Neural progenitor cell (in vitro differentiated cells): Measurements from ENCODE around the gene DYNLT5. TPM values are rescaled to one million over a fixed set of nuclear protein-coding genes. Genes with fewer than 3 reads are reported as not detected.

Experiments used
- DNase-seq: peaks from one replicate; pipeline ENCODE4 v3.0.0-alpha.2; 2016; ENCODE audit warnings: low spot score
- H2AFZ ChIP-seq: fragments of 200-600 bp; sonication (generic); replicated peaks from 2 replicates; pipeline ENCODE4 v1.6.1; 2016; ENCODE audit warnings: antibody characterized with exemption
- H3F3A ChIP-seq: fragments of 200-600 bp; sonication (generic); 2 replicates; pipeline ENCODE4 v1.6.1; 2016; ENCODE audit warnings: antibody characterized with exemption, low read depth
- H3K27ac ChIP-seq: fragments of 200-600 bp; sonication (generic); 2 replicates; pipeline ENCODE4 v1.5.1; 2016; ENCODE audit warnings: mild to moderate bottlenecking
- H3K27me3 ChIP-seq: fragments of 200-600 bp; sonication (generic); 2 replicates; pipeline ENCODE4 v1.6.1; 2016; ENCODE audit warnings: mild to moderate bottlenecking, moderate library complexity
- H3K36me3 ChIP-seq: fragments of 200-600 bp; sonication (generic); 2 replicates; pipeline ENCODE4 v1.5.1; 2016
- H3K4me1 ChIP-seq: fragments of 200-600 bp; sonication (generic); 2 replicates; pipeline ENCODE4 v1.6.1; 2016; ENCODE audit warnings: mixed run types
- H3K4me2 ChIP-seq: fragments of 200-600 bp; sonication (generic); 2 replicates; pipeline ENCODE4 v1.6.1; 2016
- H3K4me3 ChIP-seq: fragments of 200-600 bp; sonication (generic); 2 replicates; pipeline ENCODE4 v1.5.1; 2016
- H3K79me2 ChIP-seq: fragments of 200-600 bp; sonication (generic); 2 replicates; pipeline ENCODE4 v1.6.1; 2016; ENCODE audit warnings: low read depth
- H3K9ac ChIP-seq: fragments of 200-600 bp; sonication (generic); 2 replicates; pipeline ENCODE4 v1.6.1; 2016
- H3K9me3 ChIP-seq: fragments of 200-600 bp; sonication (generic); 2 replicates; pipeline ENCODE4 v1.5.1; 2016; ENCODE audit warnings: low read depth
- H4K20me1 ChIP-seq: fragments of 200-600 bp; sonication (generic); 2 replicates; pipeline ENCODE4 v1.6.1; 2016; ENCODE audit warnings: low read depth
- H3K27ac Mint-ChIP-seq: 3 replicates; pipeline ENCODE4 v1.8.0; 2021; ENCODE audit warnings: mixed read lengths
- H3K27me3 Mint-ChIP-seq: 2 replicates; pipeline ENCODE4 v1.8.0; 2022; ENCODE audit warnings: low read depth, mild to moderate bottlenecking, inconsistent platforms, moderate library complexity, mixed read lengths; ENCODE audit not compliant: insufficient read depth
- H3K36me3 Mint-ChIP-seq: 3 replicates; pipeline ENCODE4 v1.8.0; 2021; ENCODE audit warnings: mixed read lengths
- H3K4me1 Mint-ChIP-seq: 3 replicates; pipeline ENCODE4 v1.8.0; 2021; ENCODE audit warnings: mixed read lengths
- H3K4me3 Mint-ChIP-seq: 3 replicates; pipeline ENCODE4 v1.8.0; 2021; ENCODE audit warnings: mild to moderate bottlenecking, moderate library complexity, mixed read lengths
- H3K9me3 Mint-ChIP-seq: 3 replicates; pipeline ENCODE4 v1.8.0; 2020; ENCODE audit warnings: mixed read lengths
- CTCF ChIP-seq: fragments of 200-600 bp; sonication (generic); IDR thresholded peaks from 2 replicates; pipeline ENCODE4 v1.5.1; 2017; ENCODE audit warnings: antibody characterized with exemption, mild to moderate bottlenecking
- EZH2 ChIP-seq: fragments of 200-600 bp; sonication (generic); IDR thresholded peaks from 2 replicates; pipeline ENCODE4 v1.6.1; 2017; ENCODE audit warnings: antibody characterized with exemption, mild to moderate bottlenecking, moderate library complexity
- EZH2phosphoT487 ChIP-seq: fragments of 200-600 bp; sonication (generic); IDR thresholded peaks from 2 replicates; pipeline ENCODE4 v1.6.1; 2017; ENCODE audit warnings: antibody characterized with exemption
- total RNA-seq: library from RNA; depleted of rRNA; stranded (reverse); fragments of >200 nt; gene quantifications from 2 replicates; pipeline ENCODE4 v1.2.3, GENCODE V29; 2015; ENCODE audit warnings: low replicate concordance

DYNLT5 gene
- total RNA-seq, 1 donor from 2014 or later, result 0.22 TPM

- Histone ChIP-seq H3K9ac (no peak overlapping the region), H3K27ac (no peak overlapping the region), H3F3A (no peaks in the 10 kb centered on the region), H3K36me3 (peaks cover 6% of the 10 kb centered on the region), H3K4me3 (no peak overlapping the region), H4K20me1 (no peaks in the 10 kb centered on the region), H3K79me2 (no peaks in the 10 kb centered on the region), H3K4me2 (no peak overlapping the region), H3K27me3 (no peaks in the 10 kb centered on the region), H3K4me1 (no peaks in the 10 kb centered on the region), H3K9me3 (no peaks in the 10 kb centered on the region), H2AFZ (no peak overlapping the region)
- Mint-ChIP-seq H3K27ac (no peak overlapping the region), H3K36me3 (peaks cover 5% of the 10 kb centered on the region), H3K9me3 (peaks cover 2% of the 10 kb centered on the region), H3K4me1 (no peaks in the 10 kb centered on the region), H3K4me3 (no peak overlapping the region), H3K27me3 (peaks cover 2% of the 10 kb centered on the region)
- no peak for TF ChIP-seq CTCF
- no peak for TF ChIP-seq EZH2phosphoT487
- TF ChIP-seq EZH2, result no peak
- no peak for DNase-seq
Measured at GRCh38 chr1:66824771-66825170, 72.5 kb downstream of the DYNLT5 start.

Other genes starting within 250 kb of the DYNLT5 start
- gene SGIP1, start 218.3 kb upstream of the DYNLT5 start, total RNA-seq, result 4.2 and 6.6 TPM in 2 replicates
- gene INSL5, start 48.8 kb downstream of the DYNLT5 start, total RNA-seq, result not detected in 2 replicates
- 2.7 and 3.2 TPM in 2 replicates for gene DNAI4, start 172.4 kb downstream of the DYNLT5 start, total RNA-seq
- gene MIER1, start 172.5 kb downstream of the DYNLT5 start, total RNA-seq, result 31.3 and 43.5 TPM in 2 replicates